Panc1 (cell line): ENCODE measurements around the gene DNAL4. TPM values are rescaled to one million over a fixed set of nuclear protein-coding genes. Genes with fewer than 3 reads are reported as not detected.

Experiments used
- ATAC-seq: fragments of 200-7000 bp; cut with Tn5 transposase; 2 replicates; pipeline ENCODE4 v1.9.1; 2020; ENCODE audit warnings: mild to moderate bottlenecking, moderate library complexity
- BruUV-seq: library from RNA; stranded (reverse); fragments of 400-500 nt; replicated peaks from 2 replicates; lab custom pipeline; 2021; lab: Mats Ljungman, UMichigan
- CTCF ChIA-PET: fragments of 300-600 bp; sonication (Branson Sonifier 250); formaldehyde crosslinking; loops from one replicate; lab custom pipeline; 2022; ENCODE audit warnings: antibody characterized with exemption; lab: Charles Lee
- POLR2A ChIA-PET: fragments of 300-600 bp; sonication (Branson Sonifier 250); formaldehyde crosslinking; loops from one replicate; lab custom pipeline; 2022; ENCODE audit warnings: antibody characterized with exemption; lab: Charles Lee
- DNase-seq: peaks from one replicate; pipeline ENCODE4 v3.0.0-alpha.2; 2010; ENCODE audit warnings: low read depth, low spot score
- H3K27ac ChIP-seq: 2 replicates; pipeline ENCODE4 v1.5.1; 2011; ENCODE audit warnings: mild to moderate bottlenecking, low read length, inconsistent platforms
- H3K27me3 ChIP-seq: fragments of 200-500 bp; sonication (Bioruptor generic); 2 replicates; pipeline ENCODE4 v1.6.0; 2014; ENCODE audit warnings: low read length, inconsistent platforms; ENCODE audit not compliant: control insufficient read depth, insufficient read depth
- H3K36me3 ChIP-seq: fragments of 200-500 bp; sonication (Bioruptor generic); 2 replicates; pipeline ENCODE4 v1.5.1; 2014; ENCODE audit warnings: inconsistent platforms, mild to moderate bottlenecking, low read length, moderate library complexity; ENCODE audit not compliant: control insufficient read depth, insufficient read depth
- H3K4me1 ChIP-seq: 2 replicates; pipeline ENCODE4 v1.5.1; 2011; ENCODE audit warnings: inconsistent platforms, mild to moderate bottlenecking, low read length, moderate library complexity; ENCODE audit not compliant: control insufficient read depth, insufficient read depth
- H3K4me3 ChIP-seq, 2 experiments: 2 replicates each; pipeline ENCODE4 v1.5.1; 2011 to 2012; ENCODE audit warnings: low read depth in 2 of 2, low read length in 2 of 2, mild to moderate bottlenecking in 2 of 2, inconsistent platforms in 1 of 2, moderate library complexity in 1 of 2
- H3K9me3 ChIP-seq: fragments of 200-500 bp; sonication (Bioruptor generic); 2 replicates; pipeline ENCODE4 v1.5.1; 2014; ENCODE audit warnings: low read depth, mild to moderate bottlenecking, inconsistent platforms, low read length, moderate library complexity; ENCODE audit not compliant: control insufficient read depth, insufficient read depth
- POLR2AphosphoS5 ChIP-seq: IDR thresholded peaks from 2 replicates; pipeline ENCODE4 v1.6.1; 2012; ENCODE audit warnings: mild to moderate bottlenecking, low read depth, low read length, moderate library complexity
- SIN3A ChIP-seq: IDR thresholded peaks from 2 replicates; pipeline ENCODE4 v1.6.1; 2012; ENCODE audit warnings: low read depth, mild to moderate bottlenecking, low read length, moderate library complexity, borderline replicate concordance; ENCODE audit not compliant: insufficient read depth
- TCF7L2 ChIP-seq: IDR thresholded peaks from 2 replicates; pipeline ENCODE4 v1.6.1; 2011; ENCODE audit warnings: mild to moderate bottlenecking, low read depth, low read length, inconsistent platforms
- in situ Hi-C: cut with HindIII; loops from 2 replicates; pipeline ENCODE4 v1.10.0; 2016; ENCODE audit warnings: low sequenced_read_pairs, low pct_unique_long_range_greater_than_20kb
- intact Hi-C: fragments of 100-400 bp; cut with micrococcal nuclease; formaldehyde crosslinking; loops from one replicate; pipeline ENCODE4 v1.10.0; 2022; ENCODE audit not compliant: unreplicated experiment
- total RNA-seq: library from RNA; stranded (reverse); gene quantifications from one replicate; pipeline ENCODE4 v1.2.1, GENCODE V29; 2021; ENCODE audit not compliant: unreplicated experiment
- TF ChIP-seq, protein P1 (sequence below), 2 experiments: IDR thresholded peaks; 2 replicates each; pipeline ENCODE4 v1.6.1; 2011 to 2012; ENCODE audit warnings: low read depth in 2 of 2, control low read depth in 1 of 2, low read length in 1 of 2, mild to moderate bottlenecking in 1 of 2, moderate library complexity in 1 of 2; ENCODE audit not compliant: insufficient read depth in 1 of 2
- TF ChIP-seq, protein P2 (sequence below): fragments of 450-650 bp; IDR thresholded peaks from 2 replicates; pipeline ENCODE4 v1.5.1; 2017; ENCODE audit warnings: mild to moderate bottlenecking

Gene DNAL4
- total RNA-seq, 1 experiment from 2014 or later: 10.5 TPM

DNA sequence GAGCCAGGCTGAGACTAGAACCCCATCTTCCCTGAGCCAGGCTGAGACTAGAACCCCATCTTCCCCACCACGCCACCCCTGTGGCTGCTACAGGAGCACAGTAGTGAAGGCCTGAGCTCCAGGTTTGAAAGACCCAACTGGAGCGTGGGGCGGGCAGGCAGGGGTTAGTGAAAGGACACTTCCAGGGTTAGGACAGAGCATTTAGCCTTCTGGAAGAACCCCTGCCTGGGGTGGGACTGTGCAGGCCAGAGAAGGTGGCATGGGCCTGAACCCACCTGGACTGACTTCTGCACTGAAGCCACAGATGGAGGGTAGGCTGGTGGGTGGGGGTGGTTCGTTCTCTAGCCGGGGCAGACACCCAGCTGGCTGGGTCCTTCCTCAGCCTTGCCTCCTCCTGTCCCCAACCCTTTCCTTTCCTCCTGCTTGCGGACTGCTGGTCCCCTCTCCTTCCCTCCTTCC, 62.2 kb downstream of the DNAL4 start:
- H3K4me3 ChIP-seq: no peak overlapping the region
- ChIA-PET POLR2A (no interaction called here), CTCF (interaction anchor here (0.7 kb wide), 1 partner anchor 192 kb away, joined by 3 read pairs; no protein-coding TSS in a partner anchor)
- no peaks in the 10 kb centered on the region for H3K9me3 ChIP-seq
- intact Hi-C loops (no loop called here), in situ Hi-C loops (no loop called here)
- ATAC-seq: no peak
- H3K36me3 ChIP-seq: no peaks in the 10 kb centered on the region; the same call in 1 of the 2 replicates
- DNase-seq: no peak
- H3K4me1 ChIP-seq: no peaks in the 10 kb centered on the region
- TF ChIP-seq SIN3A (no peak), TCF7L2 (no peak), POLR2AphosphoS5 (no peak)
- TF ChIP-seq, protein P1, sequence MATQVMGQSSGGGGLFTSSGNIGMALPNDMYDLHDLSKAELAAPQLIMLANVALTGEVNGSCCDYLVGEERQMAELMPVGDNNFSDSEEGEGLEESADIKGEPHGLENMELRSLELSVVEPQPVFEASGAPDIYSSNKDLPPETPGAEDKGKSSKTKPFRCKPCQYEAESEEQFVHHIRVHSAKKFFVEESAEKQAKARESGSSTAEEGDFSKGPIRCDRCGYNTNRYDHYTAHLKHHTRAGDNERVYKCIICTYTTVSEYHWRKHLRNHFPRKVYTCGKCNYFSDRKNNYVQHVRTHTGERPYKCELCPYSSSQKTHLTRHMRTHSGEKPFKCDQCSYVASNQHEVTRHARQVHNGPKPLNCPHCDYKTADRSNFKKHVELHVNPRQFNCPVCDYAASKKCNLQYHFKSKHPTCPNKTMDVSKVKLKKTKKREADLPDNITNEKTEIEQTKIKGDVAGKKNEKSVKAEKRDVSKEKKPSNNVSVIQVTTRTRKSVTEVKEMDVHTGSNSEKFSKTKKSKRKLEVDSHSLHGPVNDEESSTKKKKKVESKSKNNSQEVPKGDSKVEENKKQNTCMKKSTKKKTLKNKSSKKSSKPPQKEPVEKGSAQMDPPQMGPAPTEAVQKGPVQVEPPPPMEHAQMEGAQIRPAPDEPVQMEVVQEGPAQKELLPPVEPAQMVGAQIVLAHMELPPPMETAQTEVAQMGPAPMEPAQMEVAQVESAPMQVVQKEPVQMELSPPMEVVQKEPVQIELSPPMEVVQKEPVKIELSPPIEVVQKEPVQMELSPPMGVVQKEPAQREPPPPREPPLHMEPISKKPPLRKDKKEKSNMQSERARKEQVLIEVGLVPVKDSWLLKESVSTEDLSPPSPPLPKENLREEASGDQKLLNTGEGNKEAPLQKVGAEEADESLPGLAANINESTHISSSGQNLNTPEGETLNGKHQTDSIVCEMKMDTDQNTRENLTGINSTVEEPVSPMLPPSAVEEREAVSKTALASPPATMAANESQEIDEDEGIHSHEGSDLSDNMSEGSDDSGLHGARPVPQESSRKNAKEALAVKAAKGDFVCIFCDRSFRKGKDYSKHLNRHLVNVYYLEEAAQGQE (IDR thresholded peaks at IDR 0.05; ENCODE audit: insufficient read depth in 1 of 2, low read depth in 2 of 2, low read length in 1 of 2): no peak
- TF ChIP-seq, protein P2, sequence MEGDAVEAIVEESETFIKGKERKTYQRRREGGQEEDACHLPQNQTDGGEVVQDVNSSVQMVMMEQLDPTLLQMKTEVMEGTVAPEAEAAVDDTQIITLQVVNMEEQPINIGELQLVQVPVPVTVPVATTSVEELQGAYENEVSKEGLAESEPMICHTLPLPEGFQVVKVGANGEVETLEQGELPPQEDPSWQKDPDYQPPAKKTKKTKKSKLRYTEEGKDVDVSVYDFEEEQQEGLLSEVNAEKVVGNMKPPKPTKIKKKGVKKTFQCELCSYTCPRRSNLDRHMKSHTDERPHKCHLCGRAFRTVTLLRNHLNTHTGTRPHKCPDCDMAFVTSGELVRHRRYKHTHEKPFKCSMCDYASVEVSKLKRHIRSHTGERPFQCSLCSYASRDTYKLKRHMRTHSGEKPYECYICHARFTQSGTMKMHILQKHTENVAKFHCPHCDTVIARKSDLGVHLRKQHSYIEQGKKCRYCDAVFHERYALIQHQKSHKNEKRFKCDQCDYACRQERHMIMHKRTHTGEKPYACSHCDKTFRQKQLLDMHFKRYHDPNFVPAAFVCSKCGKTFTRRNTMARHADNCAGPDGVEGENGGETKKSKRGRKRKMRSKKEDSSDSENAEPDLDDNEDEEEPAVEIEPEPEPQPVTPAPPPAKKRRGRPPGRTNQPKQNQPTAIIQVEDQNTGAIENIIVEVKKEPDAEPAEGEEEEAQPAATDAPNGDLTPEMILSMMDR: no peak
- no TSS peak for BruUV-seq
- H3K27me3 ChIP-seq: no peaks in the 10 kb centered on the region
- H3K27ac ChIP-seq: no peak overlapping the region

DNA sequence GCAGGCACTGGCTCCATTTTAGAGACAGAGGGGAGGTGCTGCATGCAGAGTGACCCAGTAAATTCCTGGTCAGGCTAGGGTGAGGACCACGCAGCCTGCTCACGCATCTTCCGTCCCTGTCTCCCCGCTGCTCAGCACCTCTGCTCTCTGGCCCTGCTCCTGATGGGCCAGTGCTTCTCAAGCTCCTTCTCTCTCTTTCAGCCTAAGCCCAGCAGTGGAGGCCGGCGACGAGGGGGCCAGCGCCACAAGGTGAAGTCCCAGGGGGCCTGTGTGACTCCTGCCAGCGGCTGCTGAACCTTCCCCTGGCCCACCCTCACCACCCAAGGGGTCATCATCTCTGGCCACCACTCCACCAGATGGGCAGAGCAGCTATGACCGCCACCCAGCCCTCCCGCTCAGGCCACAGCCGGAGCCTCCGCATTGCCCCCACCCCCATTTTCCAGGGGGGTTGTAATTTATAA, 63.5 kb downstream of the DNAL4 start:
- Histone ChIP-seq H3K27ac (no peak overlapping the region), H3K36me3 (no peaks in the 10 kb centered on the region; the same call in 1 of the 2 replicates), H3K27me3 (no peaks in the 10 kb centered on the region), H3K9me3 (no peaks in the 10 kb centered on the region), H3K4me3 (no peak overlapping the region), H3K4me1 (no peaks in the 10 kb centered on the region)
- TF ChIP-seq POLR2AphosphoS5 (no peak), SIN3A (no peak), TCF7L2 (no peak)
- TF ChIP-seq, protein P1 (IDR thresholded peaks at IDR 0.05; ENCODE audit: insufficient read depth in 1 of 2, low read depth in 2 of 2, low read length in 1 of 2): no peak
- TF ChIP-seq, protein P2: no peak
- ChIA-PET POLR2A (no interaction called here), CTCF (no interaction called here)
- no TSS peak for BruUV-seq
- intact Hi-C loops (no loop called here), in situ Hi-C loops (no loop called here)
- no peak for ATAC-seq
- no peak for DNase-seq
